GM21529 (cell line): ENCODE measurements around the gene CCL23.
"Not testable (repeated sequence)": the region's sequence is repeated elsewhere in the genome, so short reads cannot be mapped to it uniquely, and the experiment has no call there.

Experiments
- ATAC-seq: cut with Tn5 transposase; IDR thresholded peaks from one replicate; pipeline ENCODE4 v1.9.1; 2021; ENCODE audit not compliant: unreplicated experiment

Gene CCL23

GRCh38 chr17:36004594-36005108, 13.1 kb downstream of the CCL23 start:
- no peak for ATAC-seq

- ATAC-seq, result no peak
Measured at GRCh38 chr17:36002631-36003030, 15.1 kb downstream of the CCL23 start.

- ATAC-seq, result no peak
Measured at GRCh38 chr17:36001862-36002603, 15.7 kb downstream of the CCL23 start.

GRCh38 chr17:36001110-36001771, 16.5 kb downstream of the CCL23 start, which contains the start of gene CCL15:
TSS of gene CCL15 (minus strand) at chr17:36001553. CDS start at chr17:36001492, 61 bp downstream.
- no peak for ATAC-seq

- ATAC-seq, result no peak
Measured at GRCh38 chr17:36000732-36001109, 17.1 kb downstream of the CCL23 start.

GRCh38 chr17:35998756-35999155, 19.0 kb downstream of the CCL23 start:
- ATAC-seq, result no peak

GRCh38 chr17:35998018-35998545, 19.7 kb downstream of the CCL23 start:
- no peak for ATAC-seq

GRCh38 chr17:35995346-35995745, 22.4 kb downstream of the CCL23 start:
- ATAC-seq, result not testable (repeated sequence)

GRCh38 chr17:35991075-35991474, 26.7 kb downstream of the CCL23 start:
- ATAC-seq, result no peak

GRCh38 chr17:35988164-35988563, 29.6 kb downstream of the CCL23 start:
- ATAC-seq, result no peak

- ATAC-seq, result no peak
Measured at GRCh38 chr17:35986643-35987042, 31.1 kb downstream of the CCL23 start, which contains the start of gene CCL14. TSS of gene CCL14 (minus strand) at chr17:35986729. CDS start at chr17:35986649, 80 bp downstream.

- no peak for ATAC-seq
Measured at GRCh38 chr17:35984140-35984539, 33.6 kb downstream of the CCL23 start.

- ATAC-seq, result no peak
Measured at GRCh38 chr17:35982409-35983191, 35.2 kb downstream of the CCL23 start.

- ATAC-seq, result no peak
Measured at GRCh38 chr17:35981908-35982330, 35.9 kb downstream of the CCL23 start.

GRCh38 chr17:35981246-35981645, 36.5 kb downstream of the CCL23 start, which contains the start of gene CCL16:
TSS of gene CCL16 (minus strand) at chr17:35981497. CDS start at chr17:35981420, 77 bp downstream.
- no peak for ATAC-seq

- no peak for ATAC-seq
Measured at GRCh38 chr17:35978346-35978745, 39.4 kb downstream of the CCL23 start.

- ATAC-seq, result no peak
Measured at GRCh38 chr17:35977509-35977908, 40.3 kb downstream of the CCL23 start.

- no peak for ATAC-seq
Measured at GRCh38 chr17:35973333-35974260, 44.2 kb downstream of the CCL23 start.

GRCh38 chr17:35972945-35973332, 44.8 kb downstream of the CCL23 start:
- no peak for ATAC-seq

GRCh38 chr17:35972535-35972934, 45.2 kb downstream of the CCL23 start:
- no peak for ATAC-seq
